H1 (cell line): ENCODE data around the gene HMGA1. TPM values are rescaled to one million over a fixed set of nuclear protein-coding genes. Genes with fewer than 3 reads are reported as not detected.

Experiments used
- CTCF ChIA-PET: fragments of 300-600 bp; sonication (Branson Sonifier 250); formaldehyde crosslinking; loops from one replicate; lab custom pipeline; 2021; ENCODE audit not compliant: partially characterized antibody; lab: Charles Lee
- POLR2A ChIA-PET: fragments of 300-600 bp; sonication (Branson Sonifier 250); formaldehyde crosslinking; loops from one replicate; lab custom pipeline; 2021; ENCODE audit warnings: inconsistent platforms; ENCODE audit not compliant: partially characterized antibody; lab: Charles Lee
- DNase-seq, 2 experiments: peaks; one replicate each; pipeline versions ENCODE4 v3.0.0 to v3.0.0-alpha.2; 2010 to 2022; ENCODE audit warnings: low spot score in 2 of 2, low read depth in 1 of 2, mixed read lengths in 1 of 2
- FAIRE-seq: peaks from 2 replicates; lab custom pipeline; 2011; peaks lifted over from hg19 to GRCh38; lab: Jason Lieb, UNC
- H2AFZ ChIP-seq: 2 replicates; pipeline ENCODE4 v1.8.1; 2012; ENCODE audit warnings: low read length, inconsistent platforms
- H2AK5ac ChIP-seq: 2 replicates; pipeline ENCODE4 v1.6.1; 2013; ENCODE audit warnings: low read depth, low read length
- H2BK120ac ChIP-seq: replicated peaks from 2 replicates; pipeline ENCODE3; 2013; ENCODE audit warnings: low read depth, low read length, inconsistent platforms
- H2BK12ac ChIP-seq: 2 replicates; pipeline ENCODE4 v1.6.1; 2013; ENCODE audit warnings: low read depth, low read length
- H2BK15ac ChIP-seq: 2 replicates; pipeline ENCODE4 v1.6.1; 2013; ENCODE audit warnings: low read length
- H2BK20ac ChIP-seq: 2 replicates; pipeline ENCODE4 v1.6.1; 2013; ENCODE audit warnings: low read length
- H2BK5ac ChIP-seq: 2 replicates; pipeline ENCODE4 v1.6.1; 2013; ENCODE audit warnings: low read depth, low read length
- H3K14ac ChIP-seq: 2 replicates; pipeline ENCODE4 v1.6.1; 2013; ENCODE audit warnings: inconsistent platforms; ENCODE audit not compliant: insufficient read length
- H3K18ac ChIP-seq: 2 replicates; pipeline ENCODE4 v1.6.1; 2013; ENCODE audit warnings: low read length; ENCODE audit errors: extremely low read depth
- H3K23ac ChIP-seq: 2 replicates; pipeline ENCODE4 v1.6.1; 2013; ENCODE audit warnings: inconsistent platforms; ENCODE audit not compliant: insufficient read length
- H3K23me2 ChIP-seq: 2 replicates; pipeline ENCODE4 v1.6.1; 2013; ENCODE audit warnings: low read depth, low read length
- H3K27ac ChIP-seq: 2 replicates; pipeline ENCODE4 v1.6.1; 2011; ENCODE audit warnings: low read depth, low read length, inconsistent platforms
- H3K27me3 ChIP-seq, 4 experiments: replicated peaks in 1 of 4; 1 replicate in 1 of 4; 2 replicates in 3 of 4; pipeline versions ENCODE4 v1.6.1 to v1.8.1; 2011 to 2013; ENCODE audit warnings: low read length in 3 of 4, mild to moderate bottlenecking in 3 of 4, inconsistent platforms in 2 of 4, mixed read lengths in 2 of 4, moderate library complexity in 1 of 4; ENCODE audit not compliant: control insufficient read depth in 3 of 4, insufficient read depth in 3 of 4; ENCODE audit errors: extremely low read depth in 1 of 4
- H3K36me3 ChIP-seq, 4 experiments: 2 replicates each; pipeline versions ENCODE4 v1.6.1 to v1.8.1; 2011 to 2013; ENCODE audit warnings: mild to moderate bottlenecking in 4 of 4, low read length in 3 of 4, moderate library complexity in 2 of 4, control low read depth in 1 of 4, inconsistent platforms in 1 of 4; ENCODE audit not compliant: insufficient read depth in 4 of 4, control insufficient read depth in 2 of 4
- H3K4ac ChIP-seq: replicated peaks from 2 replicates; pipeline ENCODE3; 2013; ENCODE audit warnings: low read length, low read depth, mixed read lengths, inconsistent platforms; ENCODE audit not compliant: insufficient read length
- H3K4me1 ChIP-seq, 4 experiments: replicated peaks in 1 of 4; 1 replicate in 1 of 4; 2 replicates in 3 of 4; pipeline versions ENCODE4 v1.6.1 to v1.8.1; 2011 to 2013; ENCODE audit warnings: low read length in 3 of 4, inconsistent platforms in 2 of 4, mixed read lengths in 1 of 4; ENCODE audit not compliant: insufficient read depth in 4 of 4, control insufficient read depth in 3 of 4
- H3K4me2 ChIP-seq, 2 experiments: 2 replicates each; pipeline versions ENCODE4 v1.6.1 to v1.8.1; 2011 to 2013; ENCODE audit warnings: low read depth in 2 of 2, low read length in 2 of 2, control low read depth in 1 of 2, inconsistent platforms in 1 of 2, mild to moderate bottlenecking in 1 of 2; ENCODE audit not compliant: insufficient read depth in 1 of 2
- H3K4me3 ChIP-seq, 4 experiments: fragments of 200-600, 300-600 bp in 1 of 4; sonication (generic), shearing (Covaris generic), sonication (Bioruptor Twin) in 1 of 4; 2 replicates each; pipeline versions ENCODE4 v1.5.1 to v1.8.1; 2011 to 2016; ENCODE audit warnings: low read length in 4 of 4, low read depth in 3 of 4, control low read depth in 2 of 4, inconsistent platforms in 2 of 4, mild to moderate bottlenecking in 2 of 4, mixed read lengths in 1 of 4, moderate library complexity in 1 of 4; ENCODE audit not compliant: insufficient read depth in 2 of 4; ENCODE audit errors: extremely low read depth in 1 of 4
- H3K56ac ChIP-seq: replicated peaks from 2 replicates; pipeline ENCODE3; 2013; ENCODE audit warnings: low read depth, mild to moderate bottlenecking, mixed read lengths, low read length, inconsistent platforms; ENCODE audit not compliant: insufficient read length
- H3K79me1 ChIP-seq: 2 replicates; pipeline ENCODE4 v1.6.1; 2013; ENCODE audit warnings: low read depth, low read length, control low read depth
- H3K79me2 ChIP-seq, 2 experiments: 2 replicates each; pipeline versions ENCODE4 v1.6.1 to v1.8.1; 2012 to 2013; ENCODE audit warnings: low read length in 2 of 2, mild to moderate bottlenecking in 2 of 2, inconsistent platforms in 1 of 2; ENCODE audit not compliant: insufficient read depth in 2 of 2, control insufficient read depth in 1 of 2
- H3K9ac ChIP-seq, 4 experiments: replicated peaks in 1 of 4; 1 replicate in 1 of 4; 2 replicates in 3 of 4; pipeline versions ENCODE4 v1.6.1 to v1.8.1; 2011 to 2013; ENCODE audit warnings: low read depth in 3 of 4, low read length in 3 of 4, control low read depth in 2 of 4, mild to moderate bottlenecking in 2 of 4, moderate library complexity in 2 of 4, inconsistent platforms in 1 of 4; ENCODE audit errors: extremely low read depth in 1 of 4
- H3K9me3 ChIP-seq, 2 experiments: 2 replicates each; pipeline versions ENCODE4 v1.6.1 to v1.8.1; 2012 to 2013; ENCODE audit warnings: mild to moderate bottlenecking in 2 of 2, moderate library complexity in 2 of 2, control low read depth in 1 of 2, inconsistent platforms in 1 of 2, low read depth in 1 of 2, low read length in 1 of 2, mixed read lengths in 1 of 2; ENCODE audit not compliant: insufficient read depth in 2 of 2
- H4K20me1 ChIP-seq, 2 experiments: replicated peaks in 1 of 2; 2 replicates each; pipeline versions ENCODE3 to v1.8.1; 2011 to 2013; ENCODE audit warnings: inconsistent platforms in 2 of 2, low read length in 2 of 2, mild to moderate bottlenecking in 1 of 2; ENCODE audit not compliant: insufficient read depth in 2 of 2, control insufficient read depth in 1 of 2
- H4K5ac ChIP-seq: 2 replicates; pipeline ENCODE4 v1.6.1; 2013; ENCODE audit warnings: low read length, low read depth, mixed read lengths, inconsistent platforms; ENCODE audit not compliant: insufficient read length
- H4K8ac ChIP-seq: 2 replicates; pipeline ENCODE4 v1.8.0; 2013; ENCODE audit warnings: mild to moderate bottlenecking, moderate library complexity, low read length, inconsistent platforms; ENCODE audit not compliant: insufficient read depth; ENCODE audit errors: extremely low read depth
- H4K91ac ChIP-seq: replicated peaks from 2 replicates; pipeline ENCODE3; 2013; ENCODE audit warnings: low read length, mixed read lengths, inconsistent platforms; ENCODE audit not compliant: insufficient read length
- CTCF ChIP-seq, 3 experiments: IDR thresholded peaks; 1 replicate in 2 of 3; 2 replicates in 1 of 3; pipeline versions ENCODE4 v1.5.1 to v1.6.1; 2011; ENCODE audit warnings: low read length in 3 of 3, mild to moderate bottlenecking in 3 of 3, inconsistent platforms in 2 of 3, low read depth in 1 of 3, moderate library complexity in 1 of 3; ENCODE audit not compliant: insufficient read depth in 1 of 3; ENCODE audit errors: control extremely low read depth in 1 of 3
- KDM5A ChIP-seq: fragments of 200-600 bp; IDR thresholded peaks from 2 replicates; pipeline ENCODE4 v1.7.1; 2012; ENCODE audit warnings: mild to moderate bottlenecking, low read length, inconsistent platforms, mixed read lengths
- RAD21 ChIP-seq, 2 experiments: IDR thresholded peaks in 1 of 2; conservative IDR thresholded peaks in 1 of 2; 2 replicates each; pipeline ENCODE4 v1.6.1; 2011; ENCODE audit warnings: low read depth in 2 of 2, low read length in 2 of 2, improper control_type of control experiment in 1 of 2, inconsistent platforms in 1 of 2, mild to moderate bottlenecking in 1 of 2, moderate library complexity in 1 of 2
- SP2 ChIP-seq: IDR thresholded peaks from 2 replicates; pipeline ENCODE4 v1.6.1; 2012; ENCODE audit warnings: mild to moderate bottlenecking, low read length, inconsistent platforms
- TEAD4 ChIP-seq: IDR thresholded peaks from 2 replicates; pipeline ENCODE4 v1.6.1; 2012; ENCODE audit warnings: low read depth, low read length, inconsistent platforms, mixed read lengths
- WGBS, 2 experiments: shearing (Covaris generic) in 1 of 2; methylation state at CpG; one replicate each; pipeline versions ENCODE4 v1.1.6 to v1.1.7; 2013 to 2015; ENCODE audit warnings: low lambda C conversion rate in 2 of 2, mixed read lengths in 2 of 2, inconsistent platforms in 1 of 2, low coverage in 1 of 2, missing lambda C conversion rate in 1 of 2; ENCODE audit not compliant: insufficient replicate concordance in 2 of 2, insufficient coverage in 1 of 2, insufficient read length in 1 of 2; ENCODE audit errors: extremely low coverage in 1 of 2, missing lambda C conversion rate in 1 of 2; 5-methylcytosine and 5-hydroxymethylcytosine counted together
- polyA plus RNA-seq, 7 experiments: library from polyadenylated mRNA; depleted of rRNA in 3 of 7; stranded (reverse) in 5 of 7; unstranded in 2 of 7; fragments of >200 nt in 5 of 7; fragments of 200-250 nt in 2 of 7; gene quantifications; 1 replicate in 5 of 7; 2 replicates in 1 of 7; 4 replicates in 1 of 7; pipeline versions ENCODE4 v1.2.1 to v1.2.3, GENCODE V29; 2011 to 2013; ENCODE audit warnings: missing spikeins in 2 of 7, mixed read lengths in 2 of 7
- total RNA-seq: library from RNA; stranded (reverse); fragmentation: NEBNext Ultra II Directional; extraction: Animal tissue kit (Norgen Biotek cat#: 25700); gene quantifications from 2 replicates; pipeline ENCODE4 v1.2.1, GENCODE V29; 2021

HMGA1 gene
- total and polyA plus RNA-seq, 2 of the 8 experiments (the other 6 are each of a cell fraction or from before 2014, with no cell fraction given) = 1,557 to 2,636 TPM

GRCh38 chr6:34194772-34195171 is 41.9 kb upstream of the HMGA1 start:
- no peaks in the 10 kb centered on the region for H3K9me3 ChIP-seq
- H2AFZ ChIP-seq = no peak overlapping the region
- H3K79me2 ChIP-seq = no peaks in the 10 kb centered on the region
- ChIA-PET CTCF (interaction anchor here (0.7 to 6.9 kb wide), 14 partner anchors 11 to 414 kb away, joined by 3 to 62 read pairs (median 8); partner anchors contain the start of gene SMIM29), POLR2A (interaction anchor here (0.9 to 10.7 kb wide), 5 partner anchors 19 to 115 kb away, joined by 3 to 212 read pairs (median 43); partner anchors contain the start of genes HMGA1 and SMIM29)
- H3K14ac ChIP-seq = no peak overlapping the region
- no peak overlapping the region for H3K18ac ChIP-seq
- FAIRE-seq (no peak), DNase-seq (no peak)
- H3K27ac ChIP-seq = no peak overlapping the region
- no peak overlapping the region for H2BK15ac ChIP-seq
- no peak overlapping the region for H4K8ac ChIP-seq
- no peaks in the 10 kb centered on the region for H4K20me1 ChIP-seq
- peak; percentile 58 to 64 for TF ChIP-seq RAD21 (IDR thresholded peaks at IDR 0.05 in 1 of 2, conservative IDR thresholded peaks at IDR 0.05 in 1 of 2; ENCODE audit: low read depth in 2 of 2, low read length in 2 of 2)
- no peak for TF ChIP-seq KDM5A
- TF ChIP-seq SP2 = no peak
- TF ChIP-seq CTCF (IDR thresholded peaks at IDR 0.05; ENCODE audit: control extremely low read depth in 1 of 3, insufficient read depth in 1 of 3, low read depth in 1 of 3, low read length in 3 of 3) = peak; percentile 52 to 77 (median 64)
- 0 out of 2 replicates have a peak, but pooled peaks have one; percentile 12 for TF ChIP-seq TEAD4
- no peak overlapping the region for H3K23ac ChIP-seq
- H3K4me2 ChIP-seq = no peak overlapping the region
- no peak overlapping the region for H2BK5ac ChIP-seq
- H2BK120ac ChIP-seq = no peak overlapping the region
- H3K9ac ChIP-seq = no peak overlapping the region
- H3K23me2 ChIP-seq = no peaks in the 10 kb centered on the region
- peaks cover 0 to 13% (median 4%) of the 10 kb centered on the region in 4 experiments; a peak in 4 of 7 replicates for H3K27me3 ChIP-seq
- no peak overlapping the region for H2AK5ac ChIP-seq
- no peak overlapping the region for H2BK12ac ChIP-seq
- H3K79me1 ChIP-seq = no peaks in the 10 kb centered on the region
- H4K91ac ChIP-seq = no peak overlapping the region
- no peak overlapping the region for H3K4ac ChIP-seq
- no peak overlapping the region for H3K56ac ChIP-seq
- peaks cover 0 to 8% (median 5%) of the 10 kb centered on the region in 4 experiments; a peak in 5 of 7 replicates for H3K4me1 ChIP-seq
- H3K4me3 ChIP-seq = no peak overlapping the region
- H3K36me3 ChIP-seq = no peaks in the 10 kb centered on the region
- H4K5ac ChIP-seq = no peak overlapping the region
- no peak overlapping the region for H2BK20ac ChIP-seq
- WGBS, 2 experiments = 82% methylated on average over 3 of the region's 3 CpGs; no CpG with 5 or more reads in 1 of the 2 experiments
